ENCODE data around the gene LTBP2. TPM values are rescaled to one million over a fixed set of nuclear protein-coding genes. Genes with fewer than 3 reads are reported as not detected.

The LTBP2 gene
- total RNA-seq, 2 experiments from 2014 or later: 0.04 to 0.05 TPM

DNA sequence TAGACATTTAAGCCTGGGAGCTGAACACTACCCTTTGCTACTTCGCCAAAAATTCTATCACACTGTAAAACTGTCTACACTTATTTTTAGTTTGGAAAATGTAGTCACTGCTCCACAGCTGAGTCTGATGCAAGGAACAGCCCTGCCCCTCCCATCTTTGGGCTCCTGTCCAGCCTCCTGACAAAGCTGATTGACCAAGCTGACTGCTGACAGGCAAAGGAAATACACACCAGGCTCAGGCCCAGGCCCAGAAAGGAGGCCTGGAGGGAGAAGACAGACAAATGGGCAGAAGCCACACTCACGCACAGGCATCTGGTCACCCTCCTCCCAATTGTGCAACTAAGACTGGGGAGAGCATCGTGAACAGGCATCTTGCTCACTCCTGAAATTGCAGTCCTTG is 63.2 kb downstream of the LTBP2 start:
- Mint-ChIP-seq H3K4me1 (ENCODE audit: low read depth) (no peaks in the 10 kb centered on the region), H3K4me3 (no peak overlapping the region), H3K27me3 (no peaks in the 10 kb centered on the region), H3K36me3 (ENCODE audit: low read depth) (no peaks in the 10 kb centered on the region), H3K27ac (no peak overlapping the region), H3K9me3 (no peaks in the 10 kb centered on the region)
- CTCF ChIA-PET: no interaction called here
- TF ChIP-seq, protein P1, sequence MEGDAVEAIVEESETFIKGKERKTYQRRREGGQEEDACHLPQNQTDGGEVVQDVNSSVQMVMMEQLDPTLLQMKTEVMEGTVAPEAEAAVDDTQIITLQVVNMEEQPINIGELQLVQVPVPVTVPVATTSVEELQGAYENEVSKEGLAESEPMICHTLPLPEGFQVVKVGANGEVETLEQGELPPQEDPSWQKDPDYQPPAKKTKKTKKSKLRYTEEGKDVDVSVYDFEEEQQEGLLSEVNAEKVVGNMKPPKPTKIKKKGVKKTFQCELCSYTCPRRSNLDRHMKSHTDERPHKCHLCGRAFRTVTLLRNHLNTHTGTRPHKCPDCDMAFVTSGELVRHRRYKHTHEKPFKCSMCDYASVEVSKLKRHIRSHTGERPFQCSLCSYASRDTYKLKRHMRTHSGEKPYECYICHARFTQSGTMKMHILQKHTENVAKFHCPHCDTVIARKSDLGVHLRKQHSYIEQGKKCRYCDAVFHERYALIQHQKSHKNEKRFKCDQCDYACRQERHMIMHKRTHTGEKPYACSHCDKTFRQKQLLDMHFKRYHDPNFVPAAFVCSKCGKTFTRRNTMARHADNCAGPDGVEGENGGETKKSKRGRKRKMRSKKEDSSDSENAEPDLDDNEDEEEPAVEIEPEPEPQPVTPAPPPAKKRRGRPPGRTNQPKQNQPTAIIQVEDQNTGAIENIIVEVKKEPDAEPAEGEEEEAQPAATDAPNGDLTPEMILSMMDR (IDR thresholded peaks at IDR 0.05): no peak
- DNase-seq: no peak
- intact Hi-C loops (cut with micrococcal nuclease): no loop called here
- no peak for ATAC-seq
- POLR2A ChIA-PET: no interaction called here

DNA sequence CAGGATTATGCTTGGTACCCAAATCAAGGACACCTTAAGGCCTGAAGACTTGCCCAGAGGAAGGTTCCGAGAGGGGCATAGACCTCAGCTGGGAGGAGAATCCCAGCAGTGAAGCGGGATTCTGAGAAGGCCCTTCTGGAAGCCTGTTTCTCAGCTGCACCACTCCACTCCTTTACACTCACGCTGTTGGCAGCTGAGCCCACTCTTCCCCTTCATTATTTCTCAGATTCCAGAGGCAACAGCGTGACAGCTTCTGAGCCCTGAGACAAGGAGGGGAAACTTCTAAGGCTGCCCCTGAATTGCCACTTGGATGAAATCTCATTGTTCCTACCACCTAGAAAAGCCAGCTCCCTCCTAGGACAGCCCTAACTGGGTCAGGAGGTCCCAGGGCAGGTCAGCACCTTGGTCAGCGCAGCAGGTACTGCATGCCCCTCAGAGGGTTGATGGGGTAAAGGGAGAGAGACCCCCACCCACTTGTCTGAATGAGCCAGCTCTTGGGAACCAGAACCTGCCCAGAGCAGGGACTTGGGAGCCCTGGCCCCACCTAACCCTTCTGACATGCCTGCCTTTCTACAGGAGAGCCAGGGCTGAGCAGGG is 64.6 kb downstream of the LTBP2 start:
- intact Hi-C loops (cut with micrococcal nuclease): no loop called here
- ATAC-seq: no peak
- DNase-seq: no peak
- CTCF ChIA-PET: no interaction called here
- Mint-ChIP-seq H3K27me3 (no peaks in the 10 kb centered on the region), H3K4me3 (no peak overlapping the region), H3K36me3 (ENCODE audit: low read depth) (no peaks in the 10 kb centered on the region), H3K27ac (no peak overlapping the region), H3K9me3 (no peaks in the 10 kb centered on the region), H3K4me1 (ENCODE audit: low read depth) (no peaks in the 10 kb centered on the region)
- POLR2A ChIA-PET: no interaction called here
- TF ChIP-seq, protein P1 (IDR thresholded peaks at IDR 0.05): no peak

DNA sequence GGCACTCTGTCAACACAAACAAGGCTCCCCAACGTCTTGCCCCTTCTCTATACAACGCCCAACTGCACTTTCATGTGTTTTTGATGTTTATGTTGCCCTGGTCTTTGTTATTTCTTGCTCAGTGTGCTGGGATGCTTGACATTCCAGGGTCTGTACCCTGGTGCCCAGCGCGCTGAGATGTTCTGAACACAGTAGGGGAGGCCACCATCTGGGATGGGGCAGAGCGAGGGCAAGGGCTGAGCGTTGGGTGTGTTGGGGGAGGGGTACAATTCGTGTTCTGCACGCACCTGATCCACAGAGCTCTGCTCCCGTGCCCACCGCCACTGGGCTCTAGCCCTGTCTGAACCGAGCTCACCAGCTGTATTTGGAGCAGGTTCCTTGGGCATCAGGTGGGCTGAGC is 65.6 kb downstream of the LTBP2 start:
- no peaks in the 10 kb centered on the region for H3K27me3 Mint-ChIP-seq
- H3K36me3 Mint-ChIP-seq (ENCODE audit: low read depth): no peaks in the 10 kb centered on the region
- CTCF ChIA-PET: no interaction called here
- DNase-seq: no peak
- no peaks in the 10 kb centered on the region for H3K4me1 Mint-ChIP-seq (ENCODE audit: low read depth)
- POLR2A ChIA-PET: no interaction called here
- no peak overlapping the region for H3K27ac Mint-ChIP-seq
- H3K4me3 Mint-ChIP-seq: no peak overlapping the region
- TF ChIP-seq, protein P1 (IDR thresholded peaks at IDR 0.05): no peak
- intact Hi-C loops (cut with micrococcal nuclease): no loop called here
- no peaks in the 10 kb centered on the region for H3K9me3 Mint-ChIP-seq
- ATAC-seq: no peak

- TF ChIP-seq, protein P1 (IDR thresholded peaks at IDR 0.05): no peak
- POLR2A ChIA-PET: no interaction called here
- no peaks in the 10 kb centered on the region for H3K36me3 Mint-ChIP-seq (ENCODE audit: low read depth)
- H3K27me3 Mint-ChIP-seq: no peaks in the 10 kb centered on the region
- intact Hi-C loops (cut with micrococcal nuclease): no loop called here
- no peak overlapping the region for H3K4me3 Mint-ChIP-seq
- H3K27ac Mint-ChIP-seq: no peak overlapping the region
- no peaks in the 10 kb centered on the region for H3K4me1 Mint-ChIP-seq (ENCODE audit: low read depth)
- CTCF ChIA-PET: interaction anchor here (1.2 kb wide), 1 partner anchor 182 kb away, joined by 3 read pairs; no protein-coding TSS in a partner anchor
- ATAC-seq: no peak
- H3K9me3 Mint-ChIP-seq: no peaks in the 10 kb centered on the region
- no peak for DNase-seq
Measured at GRCh38 chr14:74545386-74545785, 66.7 kb downstream of the LTBP2 start.

GRCh38 chr14:74543771-74544438 is 68.1 kb downstream of the LTBP2 start:
- ChIA-PET POLR2A (no interaction called here), CTCF (no interaction called here)
- TF ChIP-seq, protein P1 (IDR thresholded peaks at IDR 0.05): no peak
- no peaks in the 10 kb centered on the region for H3K4me1 Mint-ChIP-seq (ENCODE audit: low read depth)
- H3K36me3 Mint-ChIP-seq (ENCODE audit: low read depth): no peaks in the 10 kb centered on the region
- H3K27me3 Mint-ChIP-seq: no peaks in the 10 kb centered on the region
- H3K27ac Mint-ChIP-seq: no peak overlapping the region
- no peak for ATAC-seq
- no peaks in the 10 kb centered on the region for H3K9me3 Mint-ChIP-seq
- DNase-seq: no peak
- no peak overlapping the region for H3K4me3 Mint-ChIP-seq
- intact Hi-C loops (cut with micrococcal nuclease): no loop called here
